H1 (cell line): ENCODE data around the gene USP17L10. TPM values are rescaled to one million over a fixed set of nuclear protein-coding genes. Genes with fewer than 3 reads are reported as not detected.
"Not testable (repeated sequence)": the region's sequence is repeated elsewhere in the genome, so short reads cannot be mapped to it uniquely, and the experiment has no call there.

Experiments
- CTCF ChIA-PET: fragments of 300-600 bp; sonication (Branson Sonifier 250); formaldehyde crosslinking; loops from one replicate; lab custom pipeline; 2021; ENCODE audit not compliant: partially characterized antibody; lab: Charles Lee
- POLR2A ChIA-PET: fragments of 300-600 bp; sonication (Branson Sonifier 250); formaldehyde crosslinking; loops from one replicate; lab custom pipeline; 2021; ENCODE audit warnings: inconsistent platforms; ENCODE audit not compliant: partially characterized antibody; lab: Charles Lee
- DNase-seq, 2 experiments: peaks; one replicate each; pipeline versions ENCODE4 v3.0.0 to v3.0.0-alpha.2; 2010 to 2022; ENCODE audit warnings: low spot score in 2 of 2, low read depth in 1 of 2, mixed read lengths in 1 of 2
- FAIRE-seq: peaks from 2 replicates; lab custom pipeline; 2011; peaks lifted over from hg19 to GRCh38; lab: Jason Lieb, UNC
- H2AFZ ChIP-seq: 2 replicates; pipeline ENCODE4 v1.8.1; 2012; ENCODE audit warnings: low read length, inconsistent platforms
- H2AK5ac ChIP-seq: 2 replicates; pipeline ENCODE4 v1.6.1; 2013; ENCODE audit warnings: low read depth, low read length
- H2BK120ac ChIP-seq: replicated peaks from 2 replicates; pipeline ENCODE3; 2013; ENCODE audit warnings: low read depth, low read length, inconsistent platforms
- H2BK12ac ChIP-seq: 2 replicates; pipeline ENCODE4 v1.6.1; 2013; ENCODE audit warnings: low read depth, low read length
- H2BK15ac ChIP-seq: 2 replicates; pipeline ENCODE4 v1.6.1; 2013; ENCODE audit warnings: low read length
- H2BK20ac ChIP-seq: 2 replicates; pipeline ENCODE4 v1.6.1; 2013; ENCODE audit warnings: low read length
- H2BK5ac ChIP-seq: 2 replicates; pipeline ENCODE4 v1.6.1; 2013; ENCODE audit warnings: low read depth, low read length
- H3K14ac ChIP-seq: 2 replicates; pipeline ENCODE4 v1.6.1; 2013; ENCODE audit warnings: inconsistent platforms; ENCODE audit not compliant: insufficient read length
- H3K18ac ChIP-seq: 2 replicates; pipeline ENCODE4 v1.6.1; 2013; ENCODE audit warnings: low read length; ENCODE audit errors: extremely low read depth
- H3K23ac ChIP-seq: 2 replicates; pipeline ENCODE4 v1.6.1; 2013; ENCODE audit warnings: inconsistent platforms; ENCODE audit not compliant: insufficient read length
- H3K23me2 ChIP-seq: 2 replicates; pipeline ENCODE4 v1.6.1; 2013; ENCODE audit warnings: low read depth, low read length
- H3K27ac ChIP-seq: 2 replicates; pipeline ENCODE4 v1.6.1; 2011; ENCODE audit warnings: low read depth, low read length, inconsistent platforms
- H3K27me3 ChIP-seq, 4 experiments: replicated peaks in 1 of 4; 1 replicate in 1 of 4; 2 replicates in 3 of 4; pipeline versions ENCODE4 v1.6.1 to v1.8.1; 2011 to 2013; ENCODE audit warnings: low read length in 3 of 4, mild to moderate bottlenecking in 3 of 4, inconsistent platforms in 2 of 4, mixed read lengths in 2 of 4, moderate library complexity in 1 of 4; ENCODE audit not compliant: control insufficient read depth in 3 of 4, insufficient read depth in 3 of 4; ENCODE audit errors: extremely low read depth in 1 of 4
- H3K36me3 ChIP-seq, 4 experiments: 2 replicates each; pipeline versions ENCODE4 v1.6.1 to v1.8.1; 2011 to 2013; ENCODE audit warnings: mild to moderate bottlenecking in 4 of 4, low read length in 3 of 4, moderate library complexity in 2 of 4, control low read depth in 1 of 4, inconsistent platforms in 1 of 4; ENCODE audit not compliant: insufficient read depth in 4 of 4, control insufficient read depth in 2 of 4
- H3K4ac ChIP-seq: replicated peaks from 2 replicates; pipeline ENCODE3; 2013; ENCODE audit warnings: low read length, low read depth, mixed read lengths, inconsistent platforms; ENCODE audit not compliant: insufficient read length
- H3K4me1 ChIP-seq, 4 experiments: replicated peaks in 1 of 4; 1 replicate in 1 of 4; 2 replicates in 3 of 4; pipeline versions ENCODE4 v1.6.1 to v1.8.1; 2011 to 2013; ENCODE audit warnings: low read length in 3 of 4, inconsistent platforms in 2 of 4, mixed read lengths in 1 of 4; ENCODE audit not compliant: insufficient read depth in 4 of 4, control insufficient read depth in 3 of 4
- H3K4me2 ChIP-seq, 2 experiments: 2 replicates each; pipeline versions ENCODE4 v1.6.1 to v1.8.1; 2011 to 2013; ENCODE audit warnings: low read depth in 2 of 2, low read length in 2 of 2, control low read depth in 1 of 2, inconsistent platforms in 1 of 2, mild to moderate bottlenecking in 1 of 2; ENCODE audit not compliant: insufficient read depth in 1 of 2
- H3K4me3 ChIP-seq, 4 experiments: fragments of 200-600, 300-600 bp in 1 of 4; sonication (generic), shearing (Covaris generic), sonication (Bioruptor Twin) in 1 of 4; 2 replicates each; pipeline versions ENCODE4 v1.5.1 to v1.8.1; 2011 to 2016; ENCODE audit warnings: low read length in 4 of 4, low read depth in 3 of 4, control low read depth in 2 of 4, inconsistent platforms in 2 of 4, mild to moderate bottlenecking in 2 of 4, mixed read lengths in 1 of 4, moderate library complexity in 1 of 4; ENCODE audit not compliant: insufficient read depth in 2 of 4; ENCODE audit errors: extremely low read depth in 1 of 4
- H3K56ac ChIP-seq: replicated peaks from 2 replicates; pipeline ENCODE3; 2013; ENCODE audit warnings: low read depth, mild to moderate bottlenecking, mixed read lengths, low read length, inconsistent platforms; ENCODE audit not compliant: insufficient read length
- H3K79me1 ChIP-seq: 2 replicates; pipeline ENCODE4 v1.6.1; 2013; ENCODE audit warnings: low read depth, low read length, control low read depth
- H3K79me2 ChIP-seq, 2 experiments: 2 replicates each; pipeline versions ENCODE4 v1.6.1 to v1.8.1; 2012 to 2013; ENCODE audit warnings: low read length in 2 of 2, mild to moderate bottlenecking in 2 of 2, inconsistent platforms in 1 of 2; ENCODE audit not compliant: insufficient read depth in 2 of 2, control insufficient read depth in 1 of 2
- H3K9ac ChIP-seq, 4 experiments: replicated peaks in 1 of 4; 1 replicate in 1 of 4; 2 replicates in 3 of 4; pipeline versions ENCODE4 v1.6.1 to v1.8.1; 2011 to 2013; ENCODE audit warnings: low read depth in 3 of 4, low read length in 3 of 4, control low read depth in 2 of 4, mild to moderate bottlenecking in 2 of 4, moderate library complexity in 2 of 4, inconsistent platforms in 1 of 4; ENCODE audit errors: extremely low read depth in 1 of 4
- H3K9me3 ChIP-seq, 2 experiments: 2 replicates each; pipeline versions ENCODE4 v1.6.1 to v1.8.1; 2012 to 2013; ENCODE audit warnings: mild to moderate bottlenecking in 2 of 2, moderate library complexity in 2 of 2, control low read depth in 1 of 2, inconsistent platforms in 1 of 2, low read depth in 1 of 2, low read length in 1 of 2, mixed read lengths in 1 of 2; ENCODE audit not compliant: insufficient read depth in 2 of 2
- H4K20me1 ChIP-seq, 2 experiments: replicated peaks in 1 of 2; 2 replicates each; pipeline versions ENCODE3 to v1.8.1; 2011 to 2013; ENCODE audit warnings: inconsistent platforms in 2 of 2, low read length in 2 of 2, mild to moderate bottlenecking in 1 of 2; ENCODE audit not compliant: insufficient read depth in 2 of 2, control insufficient read depth in 1 of 2
- H4K5ac ChIP-seq: 2 replicates; pipeline ENCODE4 v1.6.1; 2013; ENCODE audit warnings: low read length, low read depth, mixed read lengths, inconsistent platforms; ENCODE audit not compliant: insufficient read length
- H4K8ac ChIP-seq: 2 replicates; pipeline ENCODE4 v1.8.0; 2013; ENCODE audit warnings: mild to moderate bottlenecking, moderate library complexity, low read length, inconsistent platforms; ENCODE audit not compliant: insufficient read depth; ENCODE audit errors: extremely low read depth
- H4K91ac ChIP-seq: replicated peaks from 2 replicates; pipeline ENCODE3; 2013; ENCODE audit warnings: low read length, mixed read lengths, inconsistent platforms; ENCODE audit not compliant: insufficient read length
- WGBS, 2 experiments: shearing (Covaris generic) in 1 of 2; methylation state at CpG; one replicate each; pipeline versions ENCODE4 v1.1.6 to v1.1.7; 2013 to 2015; ENCODE audit warnings: low lambda C conversion rate in 2 of 2, mixed read lengths in 2 of 2, inconsistent platforms in 1 of 2, low coverage in 1 of 2, missing lambda C conversion rate in 1 of 2; ENCODE audit not compliant: insufficient replicate concordance in 2 of 2, insufficient coverage in 1 of 2, insufficient read length in 1 of 2; ENCODE audit errors: extremely low coverage in 1 of 2, missing lambda C conversion rate in 1 of 2; 5-methylcytosine and 5-hydroxymethylcytosine counted together
- polyA plus RNA-seq, 7 experiments: library from polyadenylated mRNA; depleted of rRNA in 3 of 7; stranded (reverse) in 5 of 7; unstranded in 2 of 7; fragments of >200 nt in 5 of 7; fragments of 200-250 nt in 2 of 7; gene quantifications; 1 replicate in 5 of 7; 2 replicates in 1 of 7; 4 replicates in 1 of 7; pipeline versions ENCODE4 v1.2.1 to v1.2.3, GENCODE V29; 2011 to 2013; ENCODE audit warnings: missing spikeins in 2 of 7, mixed read lengths in 2 of 7
- total RNA-seq: library from RNA; stranded (reverse); fragmentation: NEBNext Ultra II Directional; extraction: Animal tissue kit (Norgen Biotek cat#: 25700); gene quantifications from 2 replicates; pipeline ENCODE4 v1.2.1, GENCODE V29; 2021

The USP17L10 gene
- total and polyA plus RNA-seq, 2 of the 8 experiments (the other 6 are each of a cell fraction or from before 2014, with no cell fraction given) = not detected

GRCh38 chr4:9215105-9215504 lies 4.6 kb downstream of the USP17L10 start, which contains the start of gene USP17L11:
TSS of gene USP17L11 (plus strand) at chr4:9215405. CDS start at chr4:9215405, 0 bp downstream.
- H2AFZ ChIP-seq, H2AK5ac ChIP-seq, H3K79me2 ChIP-seq, H3K23me2 ChIP-seq, H3K27me3 ChIP-seq, H2BK12ac ChIP-seq, H3K9ac ChIP-seq, H3K4me3 ChIP-seq, H3K18ac ChIP-seq, H3K27ac ChIP-seq, H2BK120ac ChIP-seq, H4K91ac ChIP-seq, H4K20me1 ChIP-seq, DNase-seq, H3K4me2 ChIP-seq, H3K79me1 ChIP-seq, H4K5ac ChIP-seq, H3K23ac ChIP-seq, H2BK15ac ChIP-seq, POLR2A ChIA-PET, H3K9me3 ChIP-seq, H3K56ac ChIP-seq, H3K36me3 ChIP-seq, H3K14ac ChIP-seq, CTCF ChIA-PET, FAIRE-seq, H3K4ac ChIP-seq, H4K8ac ChIP-seq, H3K4me1 ChIP-seq, H2BK5ac ChIP-seq, H2BK20ac ChIP-seq: not testable (repeated sequence)
- 95% methylated on average over 7 of the region's 14 CpGs; no CpG with 5 or more reads in 1 of the 2 experiments for WGBS, 2 experiments

GRCh38 chr4:9219852-9220251 lies 9.4 kb downstream of the USP17L10 start, which contains the start of gene USP17L12:
TSS of gene USP17L12 (plus strand) at chr4:9220152. CDS start at chr4:9220152, 0 bp downstream.
- H3K79me2 ChIP-seq, CTCF ChIA-PET, H3K4me2 ChIP-seq, H4K20me1 ChIP-seq, H2BK20ac ChIP-seq, DNase-seq, H4K5ac ChIP-seq, H3K27me3 ChIP-seq, H2BK12ac ChIP-seq, H2AK5ac ChIP-seq, H3K27ac ChIP-seq, H3K56ac ChIP-seq, H3K4me1 ChIP-seq, H3K9ac ChIP-seq, POLR2A ChIA-PET, H2BK120ac ChIP-seq, H3K79me1 ChIP-seq, H3K23ac ChIP-seq, H2BK15ac ChIP-seq, H3K4ac ChIP-seq, H2AFZ ChIP-seq, H4K91ac ChIP-seq, FAIRE-seq, H3K14ac ChIP-seq, H3K36me3 ChIP-seq, H3K18ac ChIP-seq, H2BK5ac ChIP-seq, H3K23me2 ChIP-seq, H3K9me3 ChIP-seq, H3K4me3 ChIP-seq, H4K8ac ChIP-seq: not testable (repeated sequence)
- WGBS, 2 experiments = no CpG with 5 or more reads among the region's 13 CpGs
